Ectodermal cell (in vitro differentiated cells): ENCODE measurements around the gene STXBP6.

Experiments
- H3K27ac ChIP-seq: 2 replicates; pipeline ENCODE4 v1.7.0; 2013; ENCODE audit warnings: mild to moderate bottlenecking, low read depth, low read length; ENCODE audit not compliant: insufficient read depth, poor library complexity, severe bottlenecking
- H3K27me3 ChIP-seq: 2 replicates; pipeline ENCODE4 v1.7.0; 2013; ENCODE audit warnings: mild to moderate bottlenecking, low read length; ENCODE audit not compliant: insufficient read depth, control insufficient read depth, poor library complexity, severe bottlenecking
- H3K36me3 ChIP-seq: one replicate; pipeline ENCODE4 v1.7.0; 2013; ENCODE audit warnings: low read length; ENCODE audit not compliant: control insufficient read depth, insufficient read depth
- H3K4me1 ChIP-seq: one replicate; pipeline ENCODE4 v1.7.0; 2013; ENCODE audit warnings: low read length; ENCODE audit not compliant: control insufficient read depth, insufficient read depth
- H3K4me3 ChIP-seq: 2 replicates; pipeline ENCODE4 v1.7.0; 2013; ENCODE audit warnings: low read depth, low read length, control low read depth; ENCODE audit not compliant: insufficient read depth
- H3K9me3 ChIP-seq: 2 replicates; pipeline ENCODE4 v1.7.0; 2013; ENCODE audit warnings: mild to moderate bottlenecking, low read length, moderate library complexity; ENCODE audit not compliant: control insufficient read depth
- WGBS, 2 experiments: methylation state at CpG; one replicate each; pipeline ENCODE4 v1.1.7; 2013; ENCODE audit warnings: missing lambda C conversion rate in 2 of 2; 5-methylcytosine and 5-hydroxymethylcytosine counted together

The STXBP6 gene

DNA sequence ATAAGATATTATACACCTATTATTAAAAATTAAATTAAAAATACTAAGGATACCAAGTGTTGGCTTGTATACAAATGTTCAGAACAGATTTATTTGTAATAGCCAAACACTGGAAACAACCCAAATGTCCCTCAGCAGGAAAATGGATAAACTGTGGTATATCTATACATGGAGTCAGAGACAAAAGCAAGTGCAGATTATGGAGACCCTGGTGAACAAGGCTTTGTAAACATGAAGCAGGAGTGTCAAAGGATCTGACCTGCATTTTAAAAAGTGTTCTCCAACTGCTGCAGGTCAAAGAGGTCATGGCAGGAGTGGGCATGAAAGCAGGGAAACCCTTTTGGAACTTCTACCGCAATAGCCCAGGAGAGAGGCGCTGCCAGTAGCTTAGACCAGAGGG, 181.6 kb downstream of the STXBP6 start:
- no peaks in the 10 kb centered on the region for H3K4me1 ChIP-seq
- no peak overlapping the region for H3K4me3 ChIP-seq
- no peaks in the 10 kb centered on the region for H3K9me3 ChIP-seq
- 95 to 97% methylated on average over 2 of the region's 2 CpGs for WGBS, 2 experiments
- no peaks in the 10 kb centered on the region for H3K36me3 ChIP-seq
- H3K27ac ChIP-seq = no peak overlapping the region
- no peaks in the 10 kb centered on the region for H3K27me3 ChIP-seq

DNA sequence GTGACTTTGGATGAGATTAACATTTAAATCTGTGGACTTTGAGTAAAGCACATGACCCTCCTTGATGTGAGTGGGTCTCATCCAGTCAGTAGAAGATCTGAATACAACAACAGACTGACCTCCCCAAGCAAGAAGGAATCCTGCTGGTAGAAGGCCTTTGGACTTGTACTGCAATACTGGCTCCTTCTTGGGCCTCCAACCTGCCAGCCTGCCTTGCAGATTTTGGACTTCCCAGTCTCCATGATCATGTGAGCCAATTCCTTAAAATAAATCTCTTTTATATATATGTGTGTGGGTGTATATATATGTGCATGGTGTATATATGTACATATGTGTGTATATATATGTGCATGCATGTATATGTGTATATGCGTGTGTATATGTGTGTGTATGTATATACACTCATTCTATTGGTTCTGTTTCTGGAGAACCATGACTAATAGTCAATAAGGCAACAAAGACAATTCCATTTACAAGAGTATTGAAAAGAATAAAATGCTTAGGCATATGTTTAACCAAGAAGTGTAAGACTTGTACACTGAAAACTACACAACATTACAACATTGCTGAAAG, 183.8 kb downstream of the STXBP6 start:
- H3K9me3 ChIP-seq = no peaks in the 10 kb centered on the region
- WGBS, 2 experiments = 100% methylated on average over 1 of the region's 1 CpG; no CpG with 5 or more reads in 1 of the 2 experiments
- no peak overlapping the region for H3K27ac ChIP-seq
- no peaks in the 10 kb centered on the region for H3K4me1 ChIP-seq
- no peak overlapping the region for H3K4me3 ChIP-seq
- H3K27me3 ChIP-seq = no peaks in the 10 kb centered on the region
- H3K36me3 ChIP-seq = no peaks in the 10 kb centered on the region

DNA sequence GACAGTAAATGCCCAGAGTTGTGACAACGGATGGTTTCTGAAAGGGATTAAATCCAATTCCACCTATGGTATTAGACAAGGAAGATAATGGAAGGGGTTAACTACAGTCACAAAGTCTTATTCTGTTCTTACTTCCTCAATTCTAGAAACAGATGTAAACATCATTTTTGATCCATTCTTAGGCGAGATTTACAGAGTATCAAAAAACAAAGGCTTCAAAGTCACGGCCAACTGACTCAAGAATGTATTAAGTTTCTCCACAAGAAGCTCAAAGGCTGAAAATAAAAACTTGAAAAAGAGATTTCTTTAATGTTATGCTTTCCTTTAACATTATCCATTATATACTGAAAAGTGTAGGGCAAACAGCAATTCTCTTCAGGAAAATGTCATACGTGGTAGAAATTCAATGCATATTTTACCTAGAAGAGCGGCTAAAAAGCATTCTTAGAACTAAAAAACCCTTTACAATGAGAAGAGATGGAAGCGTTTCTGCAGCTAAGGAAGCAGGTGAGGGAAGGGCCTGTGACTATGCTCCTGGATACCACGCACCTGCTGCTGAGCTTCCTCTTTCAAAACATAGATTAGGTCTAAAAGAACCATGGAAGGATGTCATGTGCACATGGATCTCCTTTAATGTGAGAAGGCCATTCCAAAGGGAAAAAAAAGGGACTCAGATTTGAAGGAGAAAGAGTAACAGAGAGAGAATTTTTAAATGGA, 185.8 kb downstream of the STXBP6 start:
- no peaks in the 10 kb centered on the region for H3K9me3 ChIP-seq
- H3K4me3 ChIP-seq = no peak overlapping the region
- no peak overlapping the region for H3K27ac ChIP-seq
- no peaks in the 10 kb centered on the region for H3K27me3 ChIP-seq
- H3K4me1 ChIP-seq = no peaks in the 10 kb centered on the region
- H3K36me3 ChIP-seq = no peaks in the 10 kb centered on the region
- WGBS, 2 experiments = 95 to 97% methylated on average over 6 to 7 of the region's 7 CpGs

DNA sequence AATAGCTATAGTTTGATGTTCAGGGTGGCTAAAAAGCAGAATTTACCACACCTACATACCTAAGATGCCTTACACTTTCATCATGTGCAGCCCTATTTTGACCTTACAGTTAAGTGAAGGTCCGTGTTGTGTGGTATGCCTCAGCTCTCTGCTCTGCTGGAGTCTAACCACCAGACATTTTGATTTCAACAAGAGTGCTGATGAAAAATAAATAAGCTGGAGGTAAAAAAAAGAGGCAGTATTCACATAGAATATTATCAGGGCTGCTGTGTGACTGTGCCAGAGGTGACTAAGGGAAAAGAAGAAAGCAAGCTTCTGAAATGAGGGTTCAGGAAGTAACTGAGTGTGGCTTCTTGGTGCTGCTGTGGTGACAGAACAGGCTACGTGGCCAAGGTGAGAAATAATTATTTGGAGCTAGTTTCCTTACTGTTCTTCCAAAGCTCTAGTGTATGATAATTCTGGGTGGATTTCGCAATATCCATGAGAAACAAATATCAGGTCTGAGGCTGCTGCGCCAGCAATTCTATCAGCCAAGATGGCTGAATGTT, 188.8 kb downstream of the STXBP6 start:
- Histone ChIP-seq H3K4me3 (no peak overlapping the region), H3K9me3 (no peaks in the 10 kb centered on the region), H3K27me3 (no peaks in the 10 kb centered on the region), H3K4me1 (no peaks in the 10 kb centered on the region), H3K36me3 (no peaks in the 10 kb centered on the region), H3K27ac (no peak overlapping the region)
- 96 to 97% methylated on average over 4 of the region's 4 CpGs for WGBS, 2 experiments

GRCh38 chr14:24859559-24859958, 190.4 kb downstream of the STXBP6 start:
- H3K4me1 ChIP-seq = no peaks in the 10 kb centered on the region
- no peaks in the 10 kb centered on the region for H3K27me3 ChIP-seq
- no peak overlapping the region for H3K4me3 ChIP-seq
- no peaks in the 10 kb centered on the region for H3K9me3 ChIP-seq
- WGBS, 2 experiments = 73% methylated on average over 5 of the region's 5 CpGs
- H3K36me3 ChIP-seq = no peaks in the 10 kb centered on the region
- no peak overlapping the region for H3K27ac ChIP-seq

DNA sequence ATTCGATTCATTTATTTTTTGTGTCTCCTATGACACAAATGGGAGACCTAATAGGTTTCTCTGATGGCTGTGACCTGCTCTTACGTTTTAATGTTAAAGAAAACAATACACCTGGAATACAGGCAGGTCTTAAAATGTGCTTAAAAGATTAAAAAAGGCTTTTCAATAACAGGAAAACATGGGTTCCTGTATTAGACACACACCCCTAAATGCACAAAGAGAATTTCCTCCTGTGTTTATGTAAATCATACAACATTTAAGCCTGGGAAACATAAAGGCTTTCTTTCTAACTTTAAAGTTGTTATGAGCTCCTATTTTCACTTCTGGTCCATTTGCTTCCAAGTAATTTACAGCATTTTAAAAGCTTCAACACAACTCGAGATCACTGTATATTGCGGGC, 191.3 kb downstream of the STXBP6 start:
- H3K27ac ChIP-seq = no peak overlapping the region
- no peaks in the 10 kb centered on the region for H3K36me3 ChIP-seq
- no peaks in the 10 kb centered on the region for H3K9me3 ChIP-seq
- no peak overlapping the region for H3K4me3 ChIP-seq
- H3K27me3 ChIP-seq = no peaks in the 10 kb centered on the region
- WGBS, 2 experiments = 89 to 93% methylated on average over 4 of the region's 4 CpGs
- H3K4me1 ChIP-seq = no peaks in the 10 kb centered on the region

- H3K4me1 ChIP-seq = no peaks in the 10 kb centered on the region
- no peak overlapping the region for H3K4me3 ChIP-seq
- H3K27me3 ChIP-seq = no peaks in the 10 kb centered on the region
- WGBS, 2 experiments = 80 to 82% methylated on average over 4 of the region's 4 CpGs
- H3K27ac ChIP-seq = no peak overlapping the region
- H3K36me3 ChIP-seq = no peaks in the 10 kb centered on the region
- no peaks in the 10 kb centered on the region for H3K9me3 ChIP-seq
Measured at GRCh38 chr14:24858052-24858451, 191.9 kb downstream of the STXBP6 start.

DNA sequence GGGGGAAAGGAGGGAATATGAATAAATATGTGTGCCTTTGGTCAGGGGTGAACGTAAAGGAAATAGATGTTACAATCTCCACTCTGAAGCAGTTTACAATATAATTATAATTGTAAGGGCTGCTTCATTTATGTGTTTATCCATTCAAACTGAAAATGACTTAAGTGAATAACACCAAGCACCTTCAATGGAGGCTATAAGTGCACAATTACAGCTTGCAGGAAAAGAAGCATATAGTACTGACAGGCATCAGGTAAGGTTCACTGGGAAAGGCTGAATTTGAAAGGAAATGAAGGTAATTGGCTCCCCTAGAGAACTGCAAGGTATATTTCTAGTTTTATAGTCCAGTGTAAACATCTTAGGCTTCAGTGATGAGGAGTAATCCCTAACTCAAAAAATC, 192.7 kb downstream of the STXBP6 start:
- H3K4me1 ChIP-seq = peaks cover 3% of the 10 kb centered on the region
- no peak overlapping the region for H3K4me3 ChIP-seq
- no peak overlapping the region for H3K27ac ChIP-seq
- H3K9me3 ChIP-seq = no peaks in the 10 kb centered on the region
- WGBS, 2 experiments = no CpG with 5 or more reads among the region's 1 CpG
- H3K27me3 ChIP-seq = no peaks in the 10 kb centered on the region
- no peaks in the 10 kb centered on the region for H3K36me3 ChIP-seq

DNA sequence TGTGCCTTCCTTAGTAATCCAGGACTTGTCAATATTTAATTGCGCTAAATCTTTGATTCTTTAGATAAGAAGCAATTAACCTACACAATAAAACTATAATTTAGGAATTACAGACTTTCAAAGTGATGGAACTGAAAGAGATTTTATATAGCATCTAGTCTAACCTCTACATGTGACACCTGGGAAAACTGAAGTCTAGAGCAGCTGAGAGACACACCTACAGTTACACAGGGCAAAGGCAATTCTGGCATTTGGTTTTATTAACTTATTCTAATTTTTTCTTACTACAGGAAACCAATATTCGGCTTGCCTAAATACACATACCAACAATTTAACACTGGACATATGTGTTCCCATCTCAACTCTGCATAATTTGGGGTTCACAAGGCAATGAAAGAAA, 196.5 kb downstream of the STXBP6 start:
- Histone ChIP-seq H3K9me3 (no peaks in the 10 kb centered on the region), H3K4me3 (no peak overlapping the region), H3K27ac (no peak overlapping the region), H3K4me1 (peaks cover 6% of the 10 kb centered on the region), H3K36me3 (no peaks in the 10 kb centered on the region), H3K27me3 (no peaks in the 10 kb centered on the region)
- WGBS, 2 experiments = 100% methylated on average over 1 to 2 of the region's 2 CpGs

GRCh38 chr14:24852312-24853060, 197.5 kb downstream of the STXBP6 start:
- Histone ChIP-seq H3K27ac (no peak overlapping the region), H3K4me3 (no peak overlapping the region), H3K9me3 (no peaks in the 10 kb centered on the region), H3K36me3 (no peaks in the 10 kb centered on the region), H3K4me1 (peaks cover 6% of the 10 kb centered on the region), H3K27me3 (no peaks in the 10 kb centered on the region)
- 76 to 79% methylated on average over 5 to 6 of the region's 6 CpGs for WGBS, 2 experiments
